ENCODE data around the gene LHFPL4. TPM values are rescaled to one million over a fixed set of nuclear protein-coding genes. Genes with fewer than 3 reads are reported as not detected.

The LHFPL4 gene
- total RNA-seq, 1 donor from 2014 or later, result 0.32 TPM

DNA sequence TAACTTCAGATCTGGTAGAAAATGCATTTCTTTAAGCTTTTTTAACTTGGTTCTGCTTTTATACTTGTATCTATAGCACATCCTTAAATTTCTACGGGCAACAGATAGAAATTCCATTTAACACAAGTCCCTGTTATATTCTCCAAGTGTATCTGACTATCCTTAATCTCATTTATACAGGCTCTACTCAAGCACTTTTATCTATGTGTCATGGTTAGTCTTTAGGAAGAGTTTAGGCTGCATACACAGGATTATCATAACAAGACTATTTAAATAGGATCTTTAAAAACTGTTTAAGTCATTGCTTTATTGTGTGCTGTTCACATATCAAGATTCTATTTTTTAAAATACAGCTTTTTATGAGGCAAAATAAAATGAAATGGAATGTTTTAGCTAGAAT lies 103.5 kb downstream of the LHFPL4 start:
- H3K9me3 Mint-ChIP-seq, result no peaks in the 10 kb centered on the region
- no peaks in the 10 kb centered on the region for H3K4me1 Mint-ChIP-seq
- Histone ChIP-seq H3K4me2 (no peak overlapping the region), H3K27ac (no peak overlapping the region), H3K4me1 (no peaks in the 10 kb centered on the region), H4K20me1 (ENCODE audit: low read depth) (peaks cover 41% of the 10 kb centered on the region), H3K36me3 (peaks cover 56% of the 10 kb centered on the region), H3K9ac (no peak overlapping the region), H3K79me2 (ENCODE audit: low read depth) (peaks cover 67% of the 10 kb centered on the region), H2AFZ (replicated peaks) (no peak overlapping the region), H3K27me3 (no peaks in the 10 kb centered on the region), H3K9me3 (ENCODE audit: low read depth) (no peaks in the 10 kb centered on the region), H3K4me3 (no peak overlapping the region), H3F3A (ENCODE audit: low read depth) (peaks cover 14% of the 10 kb centered on the region)
- H3K27ac Mint-ChIP-seq, result no peak overlapping the region
- TF ChIP-seq EZH2phosphoT487 (IDR thresholded peaks at IDR 0.05) (no peak), CTCF (IDR thresholded peaks at IDR 0.05) (no peak), EZH2 (IDR thresholded peaks at IDR 0.05) (no peak)
- DNase-seq (ENCODE audit: low spot score), result no peak
- no peak overlapping the region for H3K4me3 Mint-ChIP-seq
- H3K27me3 Mint-ChIP-seq (ENCODE audit: insufficient read depth, low read depth), result no peaks in the 10 kb centered on the region
- peaks cover 23% of the 10 kb centered on the region for H3K36me3 Mint-ChIP-seq

DNA sequence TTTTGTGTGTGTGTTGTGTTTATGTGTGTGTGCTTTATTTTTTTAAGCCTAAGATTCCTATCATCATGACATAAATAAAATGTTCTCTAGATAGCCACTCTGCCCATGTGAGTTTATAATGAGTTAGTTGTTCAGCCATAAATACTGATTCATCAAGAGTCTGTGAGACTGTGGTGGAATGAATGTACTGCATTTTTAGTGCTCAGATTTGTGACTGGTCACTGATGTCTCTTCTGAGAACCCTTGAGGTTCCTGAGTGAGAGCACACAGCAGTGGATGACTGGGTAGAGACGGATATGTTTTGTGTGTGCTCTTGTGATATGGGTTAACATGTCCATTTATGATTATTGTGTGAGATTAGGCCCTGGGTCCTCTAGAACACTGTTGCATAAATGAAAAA lies 105.0 kb downstream of the LHFPL4 start:
- Mint-ChIP-seq H3K4me3 (no peak overlapping the region), H3K36me3 (peaks cover 23% of the 10 kb centered on the region), H3K27me3 (ENCODE audit: insufficient read depth, low read depth) (no peaks in the 10 kb centered on the region), H3K27ac (no peak overlapping the region), H3K4me1 (no peaks in the 10 kb centered on the region), H3K9me3 (no peaks in the 10 kb centered on the region)
- H3K4me2 ChIP-seq, result no peak overlapping the region
- no peak overlapping the region for H3K27ac ChIP-seq
- no peak overlapping the region for H2AFZ ChIP-seq (replicated peaks)
- peaks cover 67% of the 10 kb centered on the region for H3K79me2 ChIP-seq (ENCODE audit: low read depth)
- H3F3A ChIP-seq (ENCODE audit: low read depth), result peaks cover 4% of the 10 kb centered on the region
- H3K9ac ChIP-seq, result no peak overlapping the region
- no peak overlapping the region for H3K4me3 ChIP-seq
- peaks cover 47% of the 10 kb centered on the region for H3K36me3 ChIP-seq
- no peaks in the 10 kb centered on the region for H3K4me1 ChIP-seq
- no peak for DNase-seq (ENCODE audit: low spot score)
- TF ChIP-seq CTCF (IDR thresholded peaks at IDR 0.05) (no peak), EZH2phosphoT487 (IDR thresholded peaks at IDR 0.05) (no peak), EZH2 (IDR thresholded peaks at IDR 0.05) (no peak)
- H3K27me3 ChIP-seq, result no peaks in the 10 kb centered on the region
- H4K20me1 ChIP-seq (ENCODE audit: low read depth), result peaks cover 36% of the 10 kb centered on the region
- H3K9me3 ChIP-seq (ENCODE audit: low read depth), result no peaks in the 10 kb centered on the region

Other genes with a start within 250 kb of the LHFPL4 start
- 20.5 and 23.9 TPM in 2 replicates for gene THUMPD3, start 190.8 kb downstream of the LHFPL4 start, total RNA-seq (ENCODE audit: low replicate concordance)
- gene SETD5, start 156.2 kb downstream of the LHFPL4 start, total RNA-seq (ENCODE audit: low replicate concordance), result 198 TPM in 2 replicates
- 22.6 and 41.8 TPM in 2 replicates for gene MTMR14, start 95.7 kb upstream of the LHFPL4 start, total RNA-seq (ENCODE audit: low replicate concordance)
- 0.43 TPM in 1 of 2 replicates, not detected in the other for gene CPNE9, start 150.0 kb upstream of the LHFPL4 start, total RNA-seq (ENCODE audit: low replicate concordance)
- gene BRPF1, start 177.9 kb upstream of the LHFPL4 start, total RNA-seq (ENCODE audit: low replicate concordance), result 12.1 and 17.5 TPM in 2 replicates
- 15.8 and 33.8 TPM in 2 replicates for gene OGG1, start 196.1 kb upstream of the LHFPL4 start, total RNA-seq (ENCODE audit: low replicate concordance)
- gene CAMK1, start 216.1 kb upstream of the LHFPL4 start, total RNA-seq (ENCODE audit: low replicate concordance), result 24.9 and 32.4 TPM in 2 replicates
- gene TADA3, start 238.7 kb upstream of the LHFPL4 start, total RNA-seq (ENCODE audit: low replicate concordance), result 50.8 and 86.3 TPM in 2 replicates
- gene ARPC4, start 239.3 kb upstream of the LHFPL4 start, total RNA-seq (ENCODE audit: low replicate concordance), result 126 and 146 TPM in 2 replicates

All from neural progenitor cell (in vitro differentiated cells).